HG03175 (cell line): ENCODE measurements around the gene PNPLA8.
A peak's percentile ranks its signal among the peaks of the same experiment; 100 is the strongest.
"Not testable (repeated sequence)": the region's sequence is repeated elsewhere in the genome, so short reads cannot be mapped to it uniquely, and the experiment has no call there.

Experiments used
- ATAC-seq: cut with Tn5 transposase; IDR thresholded peaks from one replicate; pipeline ENCODE4 v1.9.1; 2021; ENCODE audit warnings: mild to moderate bottlenecking, moderate library complexity; ENCODE audit not compliant: unreplicated experiment

PNPLA8 gene

GRCh38 chr7:108535257-108535656 lies 9.3 kb upstream of the PNPLA8 start:
- ATAC-seq: no peak

DNA sequence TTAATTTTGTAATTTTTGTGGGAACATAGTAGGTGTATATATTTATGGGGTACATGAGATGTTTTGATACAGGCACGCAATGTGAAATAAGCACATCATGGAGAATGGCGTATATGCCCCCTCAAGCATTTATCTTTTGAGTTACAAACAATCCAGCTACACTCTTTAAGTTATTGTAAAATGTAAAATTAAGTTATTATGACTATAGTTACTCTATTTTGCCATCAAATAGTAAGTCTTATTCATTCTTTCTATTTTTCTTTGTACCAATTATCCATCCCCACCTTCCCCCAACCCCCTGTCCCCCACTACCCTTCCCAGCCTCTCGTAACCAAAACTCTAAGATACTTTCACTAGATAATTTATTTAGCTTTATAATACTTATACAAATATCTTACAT lies 7.8 kb upstream of the PNPLA8 start:
- no peak for ATAC-seq

GRCh38 chr7:108529341-108529740 lies 3.4 kb upstream of the PNPLA8 start:
- no peak for ATAC-seq

DNA sequence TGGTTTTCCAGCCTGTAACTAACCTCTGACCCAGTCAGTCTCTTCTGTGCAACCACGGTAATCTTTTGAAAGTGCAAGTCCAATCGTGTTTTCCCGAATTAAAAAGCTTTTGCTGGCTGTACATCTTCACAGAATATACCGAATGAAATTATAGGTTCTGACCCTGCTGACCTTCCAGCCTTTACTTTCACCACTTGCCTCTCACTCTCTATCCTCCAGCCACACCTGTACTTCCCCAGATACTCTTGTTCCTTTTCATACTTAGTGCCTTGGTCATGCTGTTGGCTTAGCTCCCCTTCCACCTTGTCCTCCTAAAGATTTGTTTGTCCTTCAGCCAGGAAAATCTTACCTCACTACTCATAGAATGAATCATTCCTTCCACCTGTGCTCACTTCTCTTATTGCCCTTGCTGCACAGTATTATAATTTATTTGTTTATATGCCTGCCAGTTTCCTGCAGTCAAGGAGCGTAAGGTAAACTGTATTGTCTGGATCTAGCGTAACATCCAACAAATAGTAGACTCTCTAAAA lies 2.3 kb upstream of the PNPLA8 start:
- ATAC-seq: no peak

DNA sequence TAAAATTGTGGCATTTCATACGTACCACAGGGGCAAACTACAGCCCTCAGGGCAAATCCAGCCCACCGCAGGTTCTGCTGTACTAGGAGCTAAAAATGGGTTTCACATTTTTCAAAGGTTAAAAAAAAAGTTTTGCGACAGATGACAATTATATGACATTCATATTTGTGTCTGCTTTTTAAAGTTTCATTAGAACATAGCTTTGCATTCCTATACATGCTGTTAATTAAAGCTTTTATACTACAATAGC lies 758 bp upstream of the PNPLA8 start:
- ATAC-seq: no peak

DNA sequence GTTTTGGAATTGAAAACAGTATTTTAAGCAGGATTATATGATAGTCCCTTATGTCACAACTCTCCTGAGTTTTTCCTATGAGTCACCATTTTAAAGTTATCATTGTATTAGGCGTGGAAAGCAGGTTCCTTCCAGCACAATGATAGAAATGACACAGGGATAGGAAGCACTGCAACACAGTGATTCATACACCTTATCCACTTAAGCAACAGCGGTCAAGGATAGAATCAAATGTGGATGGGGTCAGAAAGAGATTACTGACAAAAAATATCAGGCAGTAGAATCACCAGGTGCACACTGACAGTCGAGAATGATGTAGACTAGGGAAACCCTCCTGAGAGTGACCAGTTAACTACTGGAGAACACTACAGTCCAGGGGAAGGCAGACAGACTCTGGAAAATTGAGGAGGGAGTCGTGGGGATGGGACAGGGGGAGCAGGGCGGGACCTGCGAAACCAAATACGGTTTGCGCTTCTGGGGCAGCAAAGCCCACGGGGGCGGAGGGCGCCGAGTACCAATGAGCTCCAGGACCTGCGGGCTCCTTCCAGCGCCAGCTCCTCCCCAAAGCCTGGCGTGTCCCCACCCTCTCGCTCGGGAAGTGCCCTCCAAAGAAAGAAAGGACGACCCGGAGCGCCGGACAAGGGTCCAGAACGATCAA lies 479 bp downstream of the PNPLA8 start:
- ATAC-seq: peak; percentile 38

DNA sequence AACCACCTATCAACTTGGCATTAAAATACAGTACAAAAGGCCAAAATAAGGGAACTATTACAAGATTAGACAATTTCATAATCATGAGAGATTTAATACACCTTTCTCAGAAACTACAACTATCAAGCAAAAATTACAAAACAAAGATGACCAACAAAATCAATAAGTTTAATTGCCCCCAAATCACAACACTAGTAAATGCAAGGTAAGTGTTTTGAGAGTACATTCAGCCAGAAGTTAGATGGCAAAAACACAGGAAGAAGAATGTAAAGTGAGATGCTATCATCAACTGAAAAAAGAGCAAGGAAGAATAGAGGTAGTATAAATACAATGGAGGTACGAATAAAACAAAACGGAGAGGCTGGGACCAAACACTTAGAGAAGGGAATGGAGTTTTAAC lies 3.2 kb downstream of the PNPLA8 start:
- no peak for ATAC-seq

DNA sequence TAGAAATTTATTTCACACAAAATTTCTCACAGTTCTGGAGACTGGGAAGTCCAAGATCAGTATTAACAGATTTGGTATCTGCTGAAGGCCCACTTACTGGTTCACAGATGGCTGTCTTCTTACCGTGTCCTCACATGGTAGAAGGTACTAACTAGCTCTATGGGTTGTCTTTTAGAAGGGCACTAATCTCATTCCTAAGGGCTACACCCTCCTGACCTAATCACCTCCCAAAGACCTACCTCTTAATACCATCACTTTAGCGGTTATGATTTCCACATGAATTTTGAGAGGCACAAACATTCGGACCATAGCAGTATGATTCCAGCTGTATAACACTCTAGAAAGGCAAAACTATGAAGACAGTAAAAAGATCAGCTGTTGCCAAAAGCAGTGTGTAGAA lies 8.0 kb downstream of the PNPLA8 start:
- ATAC-seq: no peak

- ATAC-seq: no peak
Observed at GRCh38 chr7:108515630-108516029, 10.3 kb downstream of the PNPLA8 start.

- ATAC-seq: no peak
Observed at GRCh38 chr7:108515013-108515412, 10.9 kb downstream of the PNPLA8 start.

- no peak for ATAC-seq
Observed at GRCh38 chr7:108511939-108512338, 14.0 kb downstream of the PNPLA8 start.

DNA sequence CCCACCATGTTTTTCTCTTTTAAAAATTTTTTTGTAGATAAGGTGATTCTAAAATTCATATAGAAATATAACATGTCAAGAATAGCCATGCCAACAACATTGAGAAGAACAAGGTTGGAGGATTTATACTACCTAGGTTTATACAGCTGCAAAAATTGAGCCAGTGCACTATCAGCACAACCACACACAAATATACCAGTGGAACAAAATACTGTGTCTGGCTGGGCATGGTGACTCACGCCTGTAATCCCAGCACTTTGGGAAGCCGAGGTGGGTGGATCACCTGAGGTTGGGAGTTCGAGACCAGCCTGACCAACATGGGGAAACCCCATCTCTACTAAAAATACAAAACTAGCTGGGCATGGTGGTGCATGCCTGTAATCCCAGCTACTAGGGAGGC lies 21.4 kb downstream of the PNPLA8 start:
- not testable (repeated sequence) for ATAC-seq

- peak; percentile 98 for ATAC-seq
Observed at GRCh38 chr7:108503112-108504026, 22.6 kb downstream of the PNPLA8 start.

DNA sequence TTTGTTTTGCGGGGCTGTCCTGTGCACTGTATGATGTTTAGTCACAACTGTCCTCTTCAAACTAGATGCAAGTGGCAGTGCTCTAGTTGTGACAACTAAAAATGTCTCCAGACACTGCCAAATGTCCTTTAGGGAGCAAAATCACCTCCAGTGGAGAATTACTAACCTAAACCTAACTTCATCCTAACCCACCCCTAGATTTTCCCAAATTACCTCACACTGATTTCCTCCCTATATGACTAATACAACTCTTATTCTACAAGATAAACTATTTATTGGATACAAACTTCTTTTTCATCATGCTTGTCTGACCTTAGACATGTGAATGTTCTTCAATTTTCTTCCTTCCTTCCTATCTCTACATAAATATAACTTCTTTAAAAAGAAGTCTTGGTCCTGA lies 26.4 kb downstream of the PNPLA8 start:
- ATAC-seq: no peak

- no peak for ATAC-seq
Observed at GRCh38 chr7:108498481-108498880, 27.5 kb downstream of the PNPLA8 start.

GRCh38 chr7:108497082-108497725 lies 28.7 kb downstream of the PNPLA8 start:
- ATAC-seq: peak; percentile 94

GRCh38 chr7:108492742-108493141 lies 33.2 kb downstream of the PNPLA8 start:
- no peak for ATAC-seq

GRCh38 chr7:108488768-108489538 lies 37.0 kb downstream of the PNPLA8 start:
- no peak for ATAC-seq

GRCh38 chr7:108487646-108488045 lies 38.3 kb downstream of the PNPLA8 start:
- ATAC-seq: no peak

GRCh38 chr7:108486291-108486966 lies 39.5 kb downstream of the PNPLA8 start:
- ATAC-seq: no peak
